ENCODE results near the gene CPLX1.

DNA sequence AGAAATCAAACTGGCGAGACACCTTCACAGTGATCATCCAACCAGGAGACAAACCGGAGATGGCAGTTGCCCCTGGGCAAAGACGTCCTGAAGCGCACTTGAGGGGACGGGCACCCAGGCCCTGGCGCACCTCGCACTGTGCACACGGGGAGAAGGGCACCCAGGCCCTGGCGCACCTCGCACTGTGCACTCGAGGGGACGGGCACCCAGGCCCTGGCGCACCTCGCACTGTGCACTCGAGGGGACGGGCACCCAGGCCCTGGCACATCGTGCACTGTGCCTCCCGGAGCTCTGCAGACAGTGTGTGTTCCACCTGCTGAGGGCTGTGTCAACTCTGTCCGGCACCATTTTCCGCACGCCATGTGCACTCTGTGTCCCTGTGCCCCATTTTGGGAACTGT is 34.6 kb upstream of the CPLX1 start:
- TF ChIP-seq CEBPB (IDR thresholded peaks at IDR 0.05; ENCODE audit: low read depth) (no peak), EGR1 (IDR thresholded peaks at IDR 0.05; ENCODE audit: low read depth) (no peak), POLR2A (IDR thresholded peaks at IDR 0.05; ENCODE audit: borderline replicate concordance, extremely low read depth, insufficient read depth, insufficient read length) (no peak), YY1 (IDR thresholded peaks at IDR 0.05; ENCODE audit: extremely low read depth, insufficient replicate concordance, low read depth, low read length) (no peak), RAD21 (IDR thresholded peaks at IDR 0.05; ENCODE audit: low read depth) (no peak), TCF7L2 (IDR thresholded peaks at IDR 0.05; ENCODE audit: borderline replicate concordance, extremely low read depth, insufficient read depth, insufficient read length) (no peak), POLR2AphosphoS5 (IDR thresholded peaks at IDR 0.05; ENCODE audit: low read depth, low read length) (no peak)
- TF ChIP-seq, protein P1, sequence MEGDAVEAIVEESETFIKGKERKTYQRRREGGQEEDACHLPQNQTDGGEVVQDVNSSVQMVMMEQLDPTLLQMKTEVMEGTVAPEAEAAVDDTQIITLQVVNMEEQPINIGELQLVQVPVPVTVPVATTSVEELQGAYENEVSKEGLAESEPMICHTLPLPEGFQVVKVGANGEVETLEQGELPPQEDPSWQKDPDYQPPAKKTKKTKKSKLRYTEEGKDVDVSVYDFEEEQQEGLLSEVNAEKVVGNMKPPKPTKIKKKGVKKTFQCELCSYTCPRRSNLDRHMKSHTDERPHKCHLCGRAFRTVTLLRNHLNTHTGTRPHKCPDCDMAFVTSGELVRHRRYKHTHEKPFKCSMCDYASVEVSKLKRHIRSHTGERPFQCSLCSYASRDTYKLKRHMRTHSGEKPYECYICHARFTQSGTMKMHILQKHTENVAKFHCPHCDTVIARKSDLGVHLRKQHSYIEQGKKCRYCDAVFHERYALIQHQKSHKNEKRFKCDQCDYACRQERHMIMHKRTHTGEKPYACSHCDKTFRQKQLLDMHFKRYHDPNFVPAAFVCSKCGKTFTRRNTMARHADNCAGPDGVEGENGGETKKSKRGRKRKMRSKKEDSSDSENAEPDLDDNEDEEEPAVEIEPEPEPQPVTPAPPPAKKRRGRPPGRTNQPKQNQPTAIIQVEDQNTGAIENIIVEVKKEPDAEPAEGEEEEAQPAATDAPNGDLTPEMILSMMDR (IDR thresholded peaks at IDR 0.05 in 2 of 3, conservative IDR thresholded peaks at IDR 0.05 in 1 of 3; ENCODE audit: borderline replicate concordance in 1 of 3, insufficient read depth in 1 of 3, low read depth in 2 of 3, low read length in 2 of 3): no peak
